Esophagus squamous epithelium (tissue), 4 donors: ENCODE data around the gene ATP13A1.

ENCODE experiments used
- CTCF ChIP-seq, 6 experiments: fragments of 450-650 bp in 4 of 6; fragments of 200-600 bp in 2 of 6; sonication (generic) in 2 of 6; IDR thresholded peaks; one replicate each; pipeline ENCODE4 v1.5.1; 2016 to 2019; ENCODE audit warnings: antibody characterized with exemption in 6 of 6, mild to moderate bottlenecking in 4 of 6, moderate library complexity in 4 of 6
- POLR2A ChIP-seq, 4 donors: fragments of 450-650 bp; IDR thresholded peaks; one replicate each; pipeline ENCODE4 v1.6.1; 2017; ENCODE audit warnings: antibody characterized with exemption in 4 of 4, mild to moderate bottlenecking in 4 of 4, moderate library complexity in 3 of 4

GRCh38 chr19:19647037-19647835 is 16.2 kb downstream of the ATP13A1 start:
- TF ChIP-seq CTCF (IDR thresholded peaks at IDR 0.05) (no peak), POLR2A (IDR thresholded peaks at IDR 0.05) (no peak)
